ENCODE measurements around the gene HOXD8.

HOXD8 gene

DNA sequence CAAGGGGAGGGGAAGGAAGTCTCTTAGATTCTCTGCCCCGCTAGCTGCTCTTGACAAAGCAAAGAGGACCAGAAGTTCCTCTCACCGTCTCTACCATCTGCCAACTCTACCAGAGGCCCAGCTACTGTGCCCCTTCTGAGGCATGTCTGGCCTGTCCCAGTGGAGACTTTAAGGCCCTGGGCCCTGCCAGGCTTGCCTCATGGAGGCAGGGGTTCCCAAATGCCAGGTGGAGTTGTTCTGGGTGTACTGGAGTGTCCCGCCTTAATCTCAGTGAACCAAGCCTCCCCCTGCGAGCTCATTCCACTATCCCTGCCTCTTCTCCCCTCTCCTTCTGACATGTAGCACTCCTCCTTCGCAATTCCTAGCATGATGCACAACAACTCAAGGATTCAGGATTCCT, 27.7 kb upstream of the HOXD8 start:
- in situ Hi-C loops (cut with MboI; ENCODE audit: low sequenced_read_pairs, unreplicated experiment): no loop called here
- DNase-seq (ENCODE audit: low spot score): no peak
- TF ChIP-seq, protein P1, sequence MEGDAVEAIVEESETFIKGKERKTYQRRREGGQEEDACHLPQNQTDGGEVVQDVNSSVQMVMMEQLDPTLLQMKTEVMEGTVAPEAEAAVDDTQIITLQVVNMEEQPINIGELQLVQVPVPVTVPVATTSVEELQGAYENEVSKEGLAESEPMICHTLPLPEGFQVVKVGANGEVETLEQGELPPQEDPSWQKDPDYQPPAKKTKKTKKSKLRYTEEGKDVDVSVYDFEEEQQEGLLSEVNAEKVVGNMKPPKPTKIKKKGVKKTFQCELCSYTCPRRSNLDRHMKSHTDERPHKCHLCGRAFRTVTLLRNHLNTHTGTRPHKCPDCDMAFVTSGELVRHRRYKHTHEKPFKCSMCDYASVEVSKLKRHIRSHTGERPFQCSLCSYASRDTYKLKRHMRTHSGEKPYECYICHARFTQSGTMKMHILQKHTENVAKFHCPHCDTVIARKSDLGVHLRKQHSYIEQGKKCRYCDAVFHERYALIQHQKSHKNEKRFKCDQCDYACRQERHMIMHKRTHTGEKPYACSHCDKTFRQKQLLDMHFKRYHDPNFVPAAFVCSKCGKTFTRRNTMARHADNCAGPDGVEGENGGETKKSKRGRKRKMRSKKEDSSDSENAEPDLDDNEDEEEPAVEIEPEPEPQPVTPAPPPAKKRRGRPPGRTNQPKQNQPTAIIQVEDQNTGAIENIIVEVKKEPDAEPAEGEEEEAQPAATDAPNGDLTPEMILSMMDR (IDR thresholded peaks at IDR 0.05; ENCODE audit: borderline replicate concordance, control extremely low read depth, extremely low read depth, insufficient read depth, missing control alignments): no peak

DNA sequence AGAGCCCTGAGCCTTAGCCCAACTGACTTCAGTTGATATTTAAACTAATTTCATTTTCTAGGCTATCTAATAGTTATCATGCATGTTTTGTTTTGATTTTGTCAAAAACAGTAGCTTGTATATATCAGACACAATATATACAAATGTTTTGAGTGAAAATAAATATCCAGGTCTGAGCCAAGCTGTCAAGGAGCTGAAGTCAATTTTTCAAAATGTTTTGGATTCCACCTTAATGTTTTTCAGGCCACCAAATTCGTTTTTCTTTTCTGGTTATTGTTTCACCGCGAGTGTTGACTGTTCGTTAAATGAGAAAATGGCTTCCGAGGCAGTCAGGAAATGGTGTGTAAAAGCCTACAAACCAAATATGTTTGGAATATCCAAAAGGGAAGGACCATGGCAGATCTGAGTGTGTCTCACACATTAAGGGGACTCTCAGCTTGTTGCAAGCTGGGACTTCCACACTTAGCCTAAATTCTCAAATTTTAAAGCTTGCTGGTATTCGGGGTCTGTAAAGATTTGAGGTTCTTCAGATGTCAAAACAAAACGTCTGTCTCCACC, 27.1 kb upstream of the HOXD8 start:
- no peak for DNase-seq (ENCODE audit: low spot score)
- in situ Hi-C loops (cut with MboI; ENCODE audit: low sequenced_read_pairs, unreplicated experiment): no loop called here
- TF ChIP-seq, protein P1 (IDR thresholded peaks at IDR 0.05; ENCODE audit: borderline replicate concordance, control extremely low read depth, extremely low read depth, insufficient read depth, missing control alignments): no peak

DNA sequence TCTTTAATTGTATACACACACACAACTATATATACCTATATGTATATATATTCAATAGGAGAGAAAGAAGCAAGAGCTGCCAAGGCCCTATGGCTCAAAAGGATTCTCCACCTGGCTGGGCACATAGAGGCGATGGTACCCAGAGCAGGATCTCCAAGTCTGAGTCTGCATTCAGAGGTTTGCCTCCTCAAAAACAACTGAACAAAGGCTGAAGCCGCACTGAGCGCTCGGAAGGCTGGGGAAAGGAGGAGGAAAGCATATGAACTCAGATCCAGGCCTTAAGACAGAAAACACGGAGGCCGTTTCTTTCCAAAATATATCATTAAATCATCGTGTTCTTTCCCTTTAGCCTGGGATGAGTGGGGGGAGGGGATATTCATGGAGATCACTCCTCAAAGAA, 26.3 kb upstream of the HOXD8 start:
- in situ Hi-C loops (cut with MboI; ENCODE audit: low sequenced_read_pairs, unreplicated experiment): no loop called here
- no peak for DNase-seq (ENCODE audit: low spot score)

DNA sequence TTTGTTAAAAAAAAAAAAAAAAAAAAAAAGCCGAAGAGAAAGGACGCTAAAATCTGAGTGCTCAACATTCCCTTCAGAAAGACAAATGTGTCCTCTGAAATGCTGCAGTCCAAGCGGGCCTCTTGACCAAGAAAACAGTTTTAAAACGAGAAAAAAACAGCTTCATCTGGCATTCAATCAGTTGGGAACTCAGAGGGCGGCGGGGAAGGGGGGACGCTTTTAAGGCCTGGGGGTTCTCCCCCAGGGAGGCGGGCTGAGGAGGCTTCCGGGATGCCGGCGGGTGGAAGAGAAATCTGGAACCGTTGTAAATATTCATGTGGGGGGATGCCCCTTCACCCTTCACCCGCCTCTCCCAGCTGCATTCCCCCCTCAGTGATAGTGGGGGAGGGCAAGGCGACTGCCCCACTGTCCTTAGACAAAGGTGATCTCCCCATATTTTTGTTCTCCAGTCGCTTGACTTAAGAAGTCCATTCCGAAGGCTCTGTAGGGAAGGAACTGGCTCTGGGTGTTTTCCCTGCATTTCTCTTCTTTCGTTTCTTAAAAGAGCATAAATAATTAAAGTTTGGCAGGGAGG, 25.7 kb upstream of the HOXD8 start:
- TF ChIP-seq, protein P1 (IDR thresholded peaks at IDR 0.05; ENCODE audit: borderline replicate concordance, control extremely low read depth, extremely low read depth, insufficient read depth, missing control alignments): no peak
- in situ Hi-C loops (cut with MboI; ENCODE audit: low sequenced_read_pairs, unreplicated experiment): no loop called here
- no peak for DNase-seq (ENCODE audit: low spot score)

More for the DNA sequence above, 26.3 kb upstream of the HOXD8 start:
- TF ChIP-seq, protein P1 (IDR thresholded peaks at IDR 0.05; ENCODE audit: borderline replicate concordance, control extremely low read depth, extremely low read depth, insufficient read depth, missing control alignments): no peak

DNA sequence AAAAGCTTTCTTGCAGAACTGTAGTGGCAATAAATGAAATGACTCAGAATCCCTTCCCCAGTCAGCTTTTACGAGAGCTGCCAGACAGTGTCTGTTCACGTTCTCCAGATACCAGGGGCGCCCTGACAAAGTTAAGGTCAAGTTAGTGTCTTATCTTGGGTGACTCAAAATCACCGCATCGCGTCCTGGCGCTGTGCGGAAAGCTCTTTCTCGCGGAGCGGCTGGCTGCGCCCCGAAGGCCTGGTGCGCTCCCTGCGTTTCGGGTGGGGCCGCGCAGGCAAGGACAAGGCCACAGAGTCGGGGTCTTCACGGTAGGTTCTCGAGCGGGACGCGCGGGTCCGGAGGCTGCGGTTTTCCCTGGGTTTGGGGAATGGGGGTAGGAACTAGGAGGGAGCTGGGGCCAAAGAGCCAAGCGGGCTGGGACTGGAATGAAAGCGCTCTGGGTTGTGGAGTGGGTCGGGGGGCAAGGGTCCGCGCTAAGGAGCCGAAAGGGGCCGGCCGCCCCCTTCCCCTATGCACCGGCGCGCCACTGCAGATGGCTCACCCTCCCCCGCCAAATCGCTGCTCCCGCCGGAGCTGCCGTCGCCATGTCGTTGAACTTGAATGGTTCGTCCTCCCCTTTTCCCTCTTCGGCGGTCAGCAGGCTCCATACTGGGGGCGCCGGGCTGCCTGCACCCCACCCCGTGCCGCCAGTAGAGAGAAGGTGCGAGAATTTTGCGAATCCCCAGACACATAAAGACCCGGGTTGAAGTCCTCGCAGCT, 25.0 kb upstream of the HOXD8 start:
- in situ Hi-C loops (cut with MboI; ENCODE audit: low sequenced_read_pairs, unreplicated experiment): no loop called here
- TF ChIP-seq, protein P1 (IDR thresholded peaks at IDR 0.05; ENCODE audit: borderline replicate concordance, control extremely low read depth, extremely low read depth, insufficient read depth, missing control alignments): no peak
- DNase-seq (ENCODE audit: low spot score): no peak

DNA sequence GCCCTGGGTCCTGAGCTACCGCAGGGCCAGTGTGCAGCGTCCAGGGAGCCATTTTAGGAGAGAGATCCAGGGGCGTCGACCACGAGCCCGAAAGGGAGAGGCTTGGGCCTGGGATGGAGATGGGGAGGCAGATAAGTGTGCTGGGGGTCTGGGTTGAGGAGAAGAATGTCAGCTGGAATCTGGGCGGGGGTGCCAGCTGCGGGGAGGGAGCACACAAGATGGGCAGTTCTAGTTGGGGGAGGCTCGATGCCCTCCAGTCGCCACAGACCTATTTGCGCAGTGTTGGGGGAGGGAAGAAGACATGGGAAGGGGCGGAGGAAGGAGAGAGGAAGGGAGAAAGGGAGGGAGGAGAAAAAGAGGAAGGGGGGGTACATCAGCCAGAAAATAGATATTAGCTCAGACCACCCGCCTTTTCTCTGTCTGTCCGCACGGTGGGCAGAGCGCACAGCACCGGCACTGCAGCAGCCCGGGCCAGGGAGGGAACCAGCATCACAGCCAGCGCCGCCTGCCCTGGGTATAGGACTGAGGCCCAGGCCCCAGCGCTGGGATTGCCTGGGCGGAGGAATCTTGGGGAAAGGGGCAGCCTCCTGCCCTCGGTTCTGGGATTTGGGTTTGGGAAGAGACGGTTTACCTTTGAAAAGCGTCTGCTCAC, 24.3 kb upstream of the HOXD8 start:
- in situ Hi-C loops (cut with MboI; ENCODE audit: low sequenced_read_pairs, unreplicated experiment): no loop called here
- TF ChIP-seq, protein P1 (IDR thresholded peaks at IDR 0.05; ENCODE audit: borderline replicate concordance, control extremely low read depth, extremely low read depth, insufficient read depth, missing control alignments): no peak
- DNase-seq (ENCODE audit: low spot score): no peak
